GM23338 (cell line): Measurements from ENCODE around the gene MOB3B.

Experiments used
- EZH2 ChIP-seq: fragments of 200-600 bp; sonication (generic); IDR thresholded peaks from one replicate; pipeline ENCODE4 v1.8.0; 2017; ENCODE audit warnings: antibody characterized with exemption, mild to moderate bottlenecking, low read depth; ENCODE audit not compliant: unreplicated experiment
- EZH2phosphoT487 ChIP-seq: fragments of 200-600 bp; sonication (generic); IDR thresholded peaks from one replicate; pipeline ENCODE4 v1.8.1; 2018; ENCODE audit warnings: antibody characterized with exemption; ENCODE audit not compliant: unreplicated experiment
- NANOG ChIP-seq: IDR thresholded peaks from 2 replicates; pipeline ENCODE4 v1.6.1; 2016; ENCODE audit warnings: antibody characterized with exemption, borderline replicate concordance
- POLR2AphosphoS5 ChIP-seq: IDR thresholded peaks from 2 replicates; pipeline ENCODE4 v1.6.1; 2016; ENCODE audit warnings: antibody characterized with exemption, low read depth
- ZNF331 ChIP-seq: fragments of 250-450 bp; sonication (Bioruptor Pico); IDR thresholded peaks from 2 replicates; pipeline ENCODE4 v1.5.0; 2020; ENCODE audit warnings: low read depth, mild to moderate bottlenecking, moderate library complexity
- TF ChIP-seq, protein P1 (sequence below), 2 experiments: fragments of 200-600 bp in 1 of 2; sonication (generic) in 1 of 2; conservative IDR thresholded peaks; 2 replicates each; pipeline versions ENCODE4 v1.5.1 to v1.6.1; 2016 to 2017; ENCODE audit warnings: antibody characterized with exemption in 2 of 2, low read depth in 2 of 2, mild to moderate bottlenecking in 2 of 2, moderate library complexity in 1 of 2
- TF ChIP-seq, protein P2 (sequence below): IDR thresholded peaks from one replicate; pipeline ENCODE4 v1.6.1; 2018; ENCODE audit warnings: antibody characterized with exemption; ENCODE audit not compliant: unreplicated experiment
- TF ChIP-seq, protein P3 (sequence below): IDR thresholded peaks from 2 replicates; pipeline ENCODE4 v1.6.1; 2016; ENCODE audit warnings: antibody characterized with exemption

DNA sequence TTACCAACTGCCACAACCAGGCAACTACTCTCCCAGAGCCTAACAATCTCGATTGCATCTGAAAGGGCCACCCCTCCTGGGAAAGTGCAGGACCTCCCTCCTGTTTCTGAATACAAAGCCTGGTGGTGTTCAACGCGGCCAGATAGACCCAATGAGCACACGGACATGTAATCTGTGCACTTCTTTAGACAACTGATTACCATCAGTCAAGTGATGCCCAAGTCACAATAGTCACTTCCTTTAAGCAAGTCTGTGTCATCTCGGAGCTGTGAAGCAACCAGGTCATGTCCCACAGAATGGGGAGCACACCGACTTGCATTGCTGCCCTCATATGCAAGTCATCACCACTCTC lies 42.9 kb upstream of the MOB3B start:
- TF ChIP-seq, protein P1, sequence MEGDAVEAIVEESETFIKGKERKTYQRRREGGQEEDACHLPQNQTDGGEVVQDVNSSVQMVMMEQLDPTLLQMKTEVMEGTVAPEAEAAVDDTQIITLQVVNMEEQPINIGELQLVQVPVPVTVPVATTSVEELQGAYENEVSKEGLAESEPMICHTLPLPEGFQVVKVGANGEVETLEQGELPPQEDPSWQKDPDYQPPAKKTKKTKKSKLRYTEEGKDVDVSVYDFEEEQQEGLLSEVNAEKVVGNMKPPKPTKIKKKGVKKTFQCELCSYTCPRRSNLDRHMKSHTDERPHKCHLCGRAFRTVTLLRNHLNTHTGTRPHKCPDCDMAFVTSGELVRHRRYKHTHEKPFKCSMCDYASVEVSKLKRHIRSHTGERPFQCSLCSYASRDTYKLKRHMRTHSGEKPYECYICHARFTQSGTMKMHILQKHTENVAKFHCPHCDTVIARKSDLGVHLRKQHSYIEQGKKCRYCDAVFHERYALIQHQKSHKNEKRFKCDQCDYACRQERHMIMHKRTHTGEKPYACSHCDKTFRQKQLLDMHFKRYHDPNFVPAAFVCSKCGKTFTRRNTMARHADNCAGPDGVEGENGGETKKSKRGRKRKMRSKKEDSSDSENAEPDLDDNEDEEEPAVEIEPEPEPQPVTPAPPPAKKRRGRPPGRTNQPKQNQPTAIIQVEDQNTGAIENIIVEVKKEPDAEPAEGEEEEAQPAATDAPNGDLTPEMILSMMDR (conservative IDR thresholded peaks at IDR 0.05; ENCODE audit: low read depth in 2 of 2), result no peak
- TF ChIP-seq POLR2AphosphoS5, result no peak
- no peak for TF ChIP-seq EZH2phosphoT487
- TF ChIP-seq, protein P2, sequence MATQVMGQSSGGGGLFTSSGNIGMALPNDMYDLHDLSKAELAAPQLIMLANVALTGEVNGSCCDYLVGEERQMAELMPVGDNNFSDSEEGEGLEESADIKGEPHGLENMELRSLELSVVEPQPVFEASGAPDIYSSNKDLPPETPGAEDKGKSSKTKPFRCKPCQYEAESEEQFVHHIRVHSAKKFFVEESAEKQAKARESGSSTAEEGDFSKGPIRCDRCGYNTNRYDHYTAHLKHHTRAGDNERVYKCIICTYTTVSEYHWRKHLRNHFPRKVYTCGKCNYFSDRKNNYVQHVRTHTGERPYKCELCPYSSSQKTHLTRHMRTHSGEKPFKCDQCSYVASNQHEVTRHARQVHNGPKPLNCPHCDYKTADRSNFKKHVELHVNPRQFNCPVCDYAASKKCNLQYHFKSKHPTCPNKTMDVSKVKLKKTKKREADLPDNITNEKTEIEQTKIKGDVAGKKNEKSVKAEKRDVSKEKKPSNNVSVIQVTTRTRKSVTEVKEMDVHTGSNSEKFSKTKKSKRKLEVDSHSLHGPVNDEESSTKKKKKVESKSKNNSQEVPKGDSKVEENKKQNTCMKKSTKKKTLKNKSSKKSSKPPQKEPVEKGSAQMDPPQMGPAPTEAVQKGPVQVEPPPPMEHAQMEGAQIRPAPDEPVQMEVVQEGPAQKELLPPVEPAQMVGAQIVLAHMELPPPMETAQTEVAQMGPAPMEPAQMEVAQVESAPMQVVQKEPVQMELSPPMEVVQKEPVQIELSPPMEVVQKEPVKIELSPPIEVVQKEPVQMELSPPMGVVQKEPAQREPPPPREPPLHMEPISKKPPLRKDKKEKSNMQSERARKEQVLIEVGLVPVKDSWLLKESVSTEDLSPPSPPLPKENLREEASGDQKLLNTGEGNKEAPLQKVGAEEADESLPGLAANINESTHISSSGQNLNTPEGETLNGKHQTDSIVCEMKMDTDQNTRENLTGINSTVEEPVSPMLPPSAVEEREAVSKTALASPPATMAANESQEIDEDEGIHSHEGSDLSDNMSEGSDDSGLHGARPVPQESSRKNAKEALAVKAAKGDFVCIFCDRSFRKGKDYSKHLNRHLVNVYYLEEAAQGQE, result no peak
- TF ChIP-seq, protein P3, sequence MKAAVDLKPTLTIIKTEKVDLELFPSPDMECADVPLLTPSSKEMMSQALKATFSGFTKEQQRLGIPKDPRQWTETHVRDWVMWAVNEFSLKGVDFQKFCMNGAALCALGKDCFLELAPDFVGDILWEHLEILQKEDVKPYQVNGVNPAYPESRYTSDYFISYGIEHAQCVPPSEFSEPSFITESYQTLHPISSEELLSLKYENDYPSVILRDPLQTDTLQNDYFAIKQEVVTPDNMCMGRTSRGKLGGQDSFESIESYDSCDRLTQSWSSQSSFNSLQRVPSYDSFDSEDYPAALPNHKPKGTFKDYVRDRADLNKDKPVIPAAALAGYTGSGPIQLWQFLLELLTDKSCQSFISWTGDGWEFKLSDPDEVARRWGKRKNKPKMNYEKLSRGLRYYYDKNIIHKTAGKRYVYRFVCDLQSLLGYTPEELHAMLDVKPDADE, result no peak
- TF ChIP-seq NANOG, result no peak
- TF ChIP-seq ZNF331 (CRISPR knock-in tag), result no peak
- no peak for TF ChIP-seq EZH2
